H1 (cell line): Measurements from ENCODE around the gene CBARP. TPM values are rescaled to one million over a fixed set of nuclear protein-coding genes. Genes with fewer than 3 reads are reported as not detected.

Experiments used
- CTCF ChIA-PET: fragments of 300-600 bp; sonication (Branson Sonifier 250); formaldehyde crosslinking; loops from one replicate; lab custom pipeline; 2021; ENCODE audit not compliant: partially characterized antibody; lab: Charles Lee
- POLR2A ChIA-PET: fragments of 300-600 bp; sonication (Branson Sonifier 250); formaldehyde crosslinking; loops from one replicate; lab custom pipeline; 2021; ENCODE audit warnings: inconsistent platforms; ENCODE audit not compliant: partially characterized antibody; lab: Charles Lee
- DNase-seq, 2 experiments: peaks; one replicate each; pipeline versions ENCODE4 v3.0.0 to v3.0.0-alpha.2; 2010 to 2022; ENCODE audit warnings: low spot score in 2 of 2, low read depth in 1 of 2, mixed read lengths in 1 of 2
- FAIRE-seq: peaks from 2 replicates; lab custom pipeline; 2011; peaks lifted over from hg19 to GRCh38; lab: Jason Lieb, UNC
- H2AFZ ChIP-seq: 2 replicates; pipeline ENCODE4 v1.8.1; 2012; ENCODE audit warnings: low read length, inconsistent platforms
- H2AK5ac ChIP-seq: 2 replicates; pipeline ENCODE4 v1.6.1; 2013; ENCODE audit warnings: low read depth, low read length
- H2BK120ac ChIP-seq: replicated peaks from 2 replicates; pipeline ENCODE3; 2013; ENCODE audit warnings: low read depth, low read length, inconsistent platforms
- H2BK12ac ChIP-seq: 2 replicates; pipeline ENCODE4 v1.6.1; 2013; ENCODE audit warnings: low read depth, low read length
- H2BK15ac ChIP-seq: 2 replicates; pipeline ENCODE4 v1.6.1; 2013; ENCODE audit warnings: low read length
- H2BK20ac ChIP-seq: 2 replicates; pipeline ENCODE4 v1.6.1; 2013; ENCODE audit warnings: low read length
- H2BK5ac ChIP-seq: 2 replicates; pipeline ENCODE4 v1.6.1; 2013; ENCODE audit warnings: low read depth, low read length
- H3K14ac ChIP-seq: 2 replicates; pipeline ENCODE4 v1.6.1; 2013; ENCODE audit warnings: inconsistent platforms; ENCODE audit not compliant: insufficient read length
- H3K18ac ChIP-seq: 2 replicates; pipeline ENCODE4 v1.6.1; 2013; ENCODE audit warnings: low read length; ENCODE audit errors: extremely low read depth
- H3K23ac ChIP-seq: 2 replicates; pipeline ENCODE4 v1.6.1; 2013; ENCODE audit warnings: inconsistent platforms; ENCODE audit not compliant: insufficient read length
- H3K23me2 ChIP-seq: 2 replicates; pipeline ENCODE4 v1.6.1; 2013; ENCODE audit warnings: low read depth, low read length
- H3K27ac ChIP-seq: 2 replicates; pipeline ENCODE4 v1.6.1; 2011; ENCODE audit warnings: low read depth, low read length, inconsistent platforms
- H3K27me3 ChIP-seq, 4 experiments: replicated peaks in 1 of 4; 1 replicate in 1 of 4; 2 replicates in 3 of 4; pipeline versions ENCODE4 v1.6.1 to v1.8.1; 2011 to 2013; ENCODE audit warnings: low read length in 3 of 4, mild to moderate bottlenecking in 3 of 4, inconsistent platforms in 2 of 4, mixed read lengths in 2 of 4, moderate library complexity in 1 of 4; ENCODE audit not compliant: control insufficient read depth in 3 of 4, insufficient read depth in 3 of 4; ENCODE audit errors: extremely low read depth in 1 of 4
- H3K36me3 ChIP-seq, 4 experiments: 2 replicates each; pipeline versions ENCODE4 v1.6.1 to v1.8.1; 2011 to 2013; ENCODE audit warnings: mild to moderate bottlenecking in 4 of 4, low read length in 3 of 4, moderate library complexity in 2 of 4, control low read depth in 1 of 4, inconsistent platforms in 1 of 4; ENCODE audit not compliant: insufficient read depth in 4 of 4, control insufficient read depth in 2 of 4
- H3K4ac ChIP-seq: replicated peaks from 2 replicates; pipeline ENCODE3; 2013; ENCODE audit warnings: low read length, low read depth, mixed read lengths, inconsistent platforms; ENCODE audit not compliant: insufficient read length
- H3K4me1 ChIP-seq, 4 experiments: replicated peaks in 1 of 4; 1 replicate in 1 of 4; 2 replicates in 3 of 4; pipeline versions ENCODE4 v1.6.1 to v1.8.1; 2011 to 2013; ENCODE audit warnings: low read length in 3 of 4, inconsistent platforms in 2 of 4, mixed read lengths in 1 of 4; ENCODE audit not compliant: insufficient read depth in 4 of 4, control insufficient read depth in 3 of 4
- H3K4me2 ChIP-seq, 2 experiments: 2 replicates each; pipeline versions ENCODE4 v1.6.1 to v1.8.1; 2011 to 2013; ENCODE audit warnings: low read depth in 2 of 2, low read length in 2 of 2, control low read depth in 1 of 2, inconsistent platforms in 1 of 2, mild to moderate bottlenecking in 1 of 2; ENCODE audit not compliant: insufficient read depth in 1 of 2
- H3K4me3 ChIP-seq, 4 experiments: fragments of 200-600, 300-600 bp in 1 of 4; sonication (generic), shearing (Covaris generic), sonication (Bioruptor Twin) in 1 of 4; 2 replicates each; pipeline versions ENCODE4 v1.5.1 to v1.8.1; 2011 to 2016; ENCODE audit warnings: low read length in 4 of 4, low read depth in 3 of 4, control low read depth in 2 of 4, inconsistent platforms in 2 of 4, mild to moderate bottlenecking in 2 of 4, mixed read lengths in 1 of 4, moderate library complexity in 1 of 4; ENCODE audit not compliant: insufficient read depth in 2 of 4; ENCODE audit errors: extremely low read depth in 1 of 4
- H3K56ac ChIP-seq: replicated peaks from 2 replicates; pipeline ENCODE3; 2013; ENCODE audit warnings: low read depth, mild to moderate bottlenecking, mixed read lengths, low read length, inconsistent platforms; ENCODE audit not compliant: insufficient read length
- H3K79me1 ChIP-seq: 2 replicates; pipeline ENCODE4 v1.6.1; 2013; ENCODE audit warnings: low read depth, low read length, control low read depth
- H3K79me2 ChIP-seq, 2 experiments: 2 replicates each; pipeline versions ENCODE4 v1.6.1 to v1.8.1; 2012 to 2013; ENCODE audit warnings: low read length in 2 of 2, mild to moderate bottlenecking in 2 of 2, inconsistent platforms in 1 of 2; ENCODE audit not compliant: insufficient read depth in 2 of 2, control insufficient read depth in 1 of 2
- H3K9ac ChIP-seq, 4 experiments: replicated peaks in 1 of 4; 1 replicate in 1 of 4; 2 replicates in 3 of 4; pipeline versions ENCODE4 v1.6.1 to v1.8.1; 2011 to 2013; ENCODE audit warnings: low read depth in 3 of 4, low read length in 3 of 4, control low read depth in 2 of 4, mild to moderate bottlenecking in 2 of 4, moderate library complexity in 2 of 4, inconsistent platforms in 1 of 4; ENCODE audit errors: extremely low read depth in 1 of 4
- H3K9me3 ChIP-seq, 2 experiments: 2 replicates each; pipeline versions ENCODE4 v1.6.1 to v1.8.1; 2012 to 2013; ENCODE audit warnings: mild to moderate bottlenecking in 2 of 2, moderate library complexity in 2 of 2, control low read depth in 1 of 2, inconsistent platforms in 1 of 2, low read depth in 1 of 2, low read length in 1 of 2, mixed read lengths in 1 of 2; ENCODE audit not compliant: insufficient read depth in 2 of 2
- H4K20me1 ChIP-seq, 2 experiments: replicated peaks in 1 of 2; 2 replicates each; pipeline versions ENCODE3 to v1.8.1; 2011 to 2013; ENCODE audit warnings: inconsistent platforms in 2 of 2, low read length in 2 of 2, mild to moderate bottlenecking in 1 of 2; ENCODE audit not compliant: insufficient read depth in 2 of 2, control insufficient read depth in 1 of 2
- H4K5ac ChIP-seq: 2 replicates; pipeline ENCODE4 v1.6.1; 2013; ENCODE audit warnings: low read length, low read depth, mixed read lengths, inconsistent platforms; ENCODE audit not compliant: insufficient read length
- H4K8ac ChIP-seq: 2 replicates; pipeline ENCODE4 v1.8.0; 2013; ENCODE audit warnings: mild to moderate bottlenecking, moderate library complexity, low read length, inconsistent platforms; ENCODE audit not compliant: insufficient read depth; ENCODE audit errors: extremely low read depth
- H4K91ac ChIP-seq: replicated peaks from 2 replicates; pipeline ENCODE3; 2013; ENCODE audit warnings: low read length, mixed read lengths, inconsistent platforms; ENCODE audit not compliant: insufficient read length
- CEBPB ChIP-seq: IDR thresholded peaks from 2 replicates; pipeline ENCODE4 v1.6.1; 2012; ENCODE audit warnings: low read depth, low read length
- EZH2 ChIP-seq: fragments of 200-600 bp; sonication (generic); IDR thresholded peaks from 2 replicates; pipeline ENCODE4 v1.7.1; 2012; ENCODE audit warnings: low read depth, mild to moderate bottlenecking, moderate library complexity, low read length, inconsistent platforms; ENCODE audit not compliant: severe bottlenecking
- HDAC6 ChIP-seq: IDR thresholded peaks from one replicate; pipeline ENCODE4 v1.7.1; 2012; ENCODE audit warnings: low read depth, mild to moderate bottlenecking, inconsistent platforms, low read length, moderate library complexity
- KDM1A ChIP-seq: fragments of 200-600, 300-600 bp; sonication (generic); IDR thresholded peaks from 2 replicates; pipeline ENCODE4 v1.7.1; 2016; ENCODE audit warnings: mild to moderate bottlenecking, low read length, borderline replicate concordance
- KDM5A ChIP-seq: fragments of 200-600 bp; IDR thresholded peaks from 2 replicates; pipeline ENCODE4 v1.7.1; 2012; ENCODE audit warnings: mild to moderate bottlenecking, low read length, inconsistent platforms, mixed read lengths
- NANOG ChIP-seq: IDR thresholded peaks from 2 replicates; pipeline ENCODE4 v1.6.1; 2011; ENCODE audit warnings: low read length, low read depth, mild to moderate bottlenecking, inconsistent platforms; ENCODE audit not compliant: insufficient read depth, poor library complexity, severe bottlenecking
- NRF1 ChIP-seq: IDR thresholded peaks from 2 replicates; pipeline ENCODE4 v1.6.1; 2011; ENCODE audit warnings: mild to moderate bottlenecking, low read depth, low read length, improper control_type of control experiment
- PHF8 ChIP-seq: fragments of 200-600 bp; sonication (generic); conservative IDR thresholded peaks from 2 replicates; pipeline ENCODE4 v1.7.1; 2012; ENCODE audit warnings: low read depth, mild to moderate bottlenecking, inconsistent platforms, low read length, moderate library complexity
- POLR2A ChIP-seq, 2 experiments: IDR thresholded peaks; 1 replicate in 1 of 2; 2 replicates in 1 of 2; pipeline ENCODE4 v1.6.1; 2011; ENCODE audit warnings: low read depth in 2 of 2, low read length in 2 of 2, mild to moderate bottlenecking in 2 of 2; ENCODE audit errors: control extremely low read depth in 1 of 2
- SP2 ChIP-seq: IDR thresholded peaks from 2 replicates; pipeline ENCODE4 v1.6.1; 2012; ENCODE audit warnings: mild to moderate bottlenecking, low read length, inconsistent platforms
- SRF ChIP-seq: IDR thresholded peaks from 2 replicates; pipeline ENCODE4 v1.6.1; 2011; ENCODE audit warnings: mild to moderate bottlenecking, low read depth, low read length, moderate library complexity
- TAF1 ChIP-seq: IDR thresholded peaks from 2 replicates; pipeline ENCODE4 v1.6.1; 2011; ENCODE audit warnings: mild to moderate bottlenecking, low read depth, low read length
- WGBS, 2 experiments: shearing (Covaris generic) in 1 of 2; methylation state at CpG; one replicate each; pipeline versions ENCODE4 v1.1.6 to v1.1.7; 2013 to 2015; ENCODE audit warnings: low lambda C conversion rate in 2 of 2, mixed read lengths in 2 of 2, inconsistent platforms in 1 of 2, low coverage in 1 of 2, missing lambda C conversion rate in 1 of 2; ENCODE audit not compliant: insufficient replicate concordance in 2 of 2, insufficient coverage in 1 of 2, insufficient read length in 1 of 2; ENCODE audit errors: extremely low coverage in 1 of 2, missing lambda C conversion rate in 1 of 2; 5-methylcytosine and 5-hydroxymethylcytosine counted together
- polyA plus RNA-seq, 7 experiments: library from polyadenylated mRNA; depleted of rRNA in 3 of 7; stranded (reverse) in 5 of 7; unstranded in 2 of 7; fragments of >200 nt in 5 of 7; fragments of 200-250 nt in 2 of 7; gene quantifications; 1 replicate in 5 of 7; 2 replicates in 1 of 7; 4 replicates in 1 of 7; pipeline versions ENCODE4 v1.2.1 to v1.2.3, GENCODE V29; 2011 to 2013; ENCODE audit warnings: missing spikeins in 2 of 7, mixed read lengths in 2 of 7
- total RNA-seq: library from RNA; stranded (reverse); fragmentation: NEBNext Ultra II Directional; extraction: Animal tissue kit (Norgen Biotek cat#: 25700); gene quantifications from 2 replicates; pipeline ENCODE4 v1.2.1, GENCODE V29; 2021

The CBARP gene
- total and polyA plus RNA-seq, 2 of the 8 experiments (the other 6 are each of a cell fraction or from before 2014, with no cell fraction given): 4.9 to 14.7 TPM

DNA sequence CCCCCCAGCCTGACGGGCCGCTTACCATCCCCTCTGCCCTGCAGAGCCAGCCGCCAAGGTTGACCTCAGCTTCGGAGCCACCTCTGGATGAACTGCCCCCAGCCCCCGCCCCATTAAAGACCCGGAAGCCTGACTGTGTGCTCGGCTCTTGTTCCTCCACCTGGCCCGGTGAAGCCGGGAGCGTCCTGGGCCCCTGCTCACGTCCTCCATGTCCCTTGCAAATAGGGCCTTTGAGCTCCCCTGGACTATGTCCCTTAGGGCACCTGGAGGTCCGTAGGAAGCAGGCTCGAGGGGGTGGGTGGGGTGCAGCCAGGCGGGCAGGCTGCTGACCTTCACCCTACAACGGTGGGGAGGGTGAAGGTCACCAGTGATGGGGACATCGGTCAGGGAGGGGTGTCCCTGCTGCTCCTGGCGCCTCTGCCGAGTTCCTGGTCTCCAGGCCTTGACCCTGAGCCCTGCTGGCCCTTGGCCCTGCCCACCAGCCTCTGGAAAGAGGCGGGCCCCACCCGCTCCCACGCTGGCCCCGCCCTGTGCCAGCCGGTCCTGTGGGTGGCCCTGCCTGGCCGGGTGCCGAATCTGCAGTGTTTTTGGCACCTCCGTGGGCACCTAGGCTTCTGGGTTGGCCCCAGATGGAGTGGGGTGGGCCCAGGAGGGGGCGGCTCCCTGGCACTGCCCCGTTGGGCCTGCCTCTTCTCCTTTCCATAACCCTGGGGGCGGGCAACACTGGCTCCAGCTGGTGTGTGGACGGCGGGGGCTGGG is 7.1 kb upstream of the CBARP start:
- Histone ChIP-seq H3K4ac (no peak overlapping the region), H3K14ac (no peak overlapping the region), H2BK20ac (no peak overlapping the region), H3K79me2 (peaks cover 0 to 8% of the 10 kb centered on the region in 2 experiments; a peak in 1 of 4 replicates), H3K9ac (no peak overlapping the region), H3K56ac (no peak overlapping the region), H2AK5ac (no peak overlapping the region), H2AFZ (no peak overlapping the region), H3K23ac (no peak overlapping the region), H3K18ac (peak overlapping the region; percentile 32; the same call in 1 of the 2 replicates), H2BK5ac (peak overlapping the region; percentile 18; the same call in 1 of the 2 replicates), H3K27ac (0 out of 2 replicates have a peak overlapping the region, but pooled peaks have one; percentile 16), H3K36me3 (peaks cover 0 to under 1% (median 0%) of the 10 kb centered on the region in 4 experiments; a peak in 2 of 8 replicates), H3K4me1 (peaks cover 0 to 21% (median 7%) of the 10 kb centered on the region in 4 experiments; a peak in 5 of 7 replicates), H3K27me3 (no peaks in the 10 kb centered on the region), H4K20me1 (peaks cover 0 to 7% of the 10 kb centered on the region in 2 experiments), H3K4me2 (peak overlapping the region in 1 of 2 experiments; percentile 39; a peak in 1 of 4 replicates), H2BK12ac (no peak overlapping the region), H3K4me3 (no peak overlapping the region), H4K91ac (no peak overlapping the region), H4K5ac (no peak overlapping the region), H2BK120ac (no peak overlapping the region), H3K9me3 (no peaks in the 10 kb centered on the region), H3K79me1 (peaks cover 9% of the 10 kb centered on the region), H3K23me2 (peaks cover 5% of the 10 kb centered on the region; the same call in 1 of the 2 replicates), H2BK15ac (no peak overlapping the region), H4K8ac (peak overlapping the region; percentile 29; the same call in 1 of the 2 replicates)
- FAIRE-seq (no peak), DNase-seq (no peak)
- POLR2A ChIA-PET: interaction anchor here (0.7 to 10.1 kb wide), 14 partner anchors 9 to 194 kb away, joined by 3 to 355 read pairs (median 4); partner anchors contain the start of genes ARHGAP45, CIRBP, FAM174C and GPX4
- WGBS, 2 experiments: 75% methylated on average over 23 of the region's 31 CpGs; no CpG with 5 or more reads in 1 of the 2 experiments
- CTCF ChIA-PET: interaction anchor here (0.6 to 7.7 kb wide), 26 partner anchors 8 to 381 kb away, joined by 3 to 212 read pairs (median 4); partner anchors contain the start of genes CIRBP and FAM174C
- no peak for TF ChIP-seq CEBPB
- no peak for TF ChIP-seq POLR2A (IDR thresholded peaks at IDR 0.05; ENCODE audit: control extremely low read depth in 1 of 2, low read depth in 2 of 2, low read length in 2 of 2)
- no peak for TF ChIP-seq HDAC6
- no peak for TF ChIP-seq TAF1
- TF ChIP-seq KDM5A: no peak
- no peak for TF ChIP-seq EZH2
- TF ChIP-seq SRF: no peak
- no peak for TF ChIP-seq NRF1
- TF ChIP-seq KDM1A: no peak
- TF ChIP-seq SP2: no peak
- no peak for TF ChIP-seq NANOG
- no peak for TF ChIP-seq PHF8
